Activated CD8-positive, alpha-beta T cell treated with anti-CD3 and anti-CD28 coated beads for 36 hours (primary cell): Measurements from ENCODE around the gene OR8B3. TPM values are rescaled to one million over a fixed set of nuclear protein-coding genes. Genes with fewer than 3 reads are reported as not detected.

Experiments
- ATAC-seq: fragments of 200-7000 bp; cut with Tn5 transposase; one replicate; pipeline ENCODE4 v1.10.0; 2021; ENCODE audit warnings: mild to moderate bottlenecking, moderate library complexity
- CTCF ChIA-PET: fragments of 350-600 bp; sonication (Branson Sonifier 250); formaldehyde crosslinking; loops from one replicate; lab custom pipeline; 2021; ENCODE audit warnings: antibody characterized with exemption; lab: Charles Lee
- POLR2A ChIA-PET: fragments of 350-600 bp; sonication (Branson Sonifier 250); formaldehyde crosslinking; loops from one replicate; lab custom pipeline; 2021; ENCODE audit warnings: antibody characterized with exemption; lab: Charles Lee
- DNase-seq: peaks from one replicate; pipeline ENCODE4 v3.0.0-alpha.2; 2020
- H3K27ac Mint-ChIP-seq: one replicate; pipeline ENCODE4 v1.8.0; 2021; ENCODE audit warnings: mild to moderate bottlenecking, mixed read lengths
- H3K27me3 Mint-ChIP-seq: one replicate; pipeline ENCODE4 v1.8.0; 2021; ENCODE audit warnings: mixed read lengths
- H3K36me3 Mint-ChIP-seq: one replicate; pipeline ENCODE4 v1.8.0; 2021; ENCODE audit warnings: low read depth, mixed read lengths
- H3K4me1 Mint-ChIP-seq: one replicate; pipeline ENCODE4 v1.8.0; 2021; ENCODE audit warnings: low read depth, mixed read lengths
- H3K4me3 Mint-ChIP-seq: one replicate; pipeline ENCODE4 v1.8.0; 2021; ENCODE audit warnings: mild to moderate bottlenecking, moderate library complexity, mixed read lengths
- H3K9me3 Mint-ChIP-seq: one replicate; pipeline ENCODE4 v1.8.0; 2021; ENCODE audit warnings: mixed read lengths
- intact Hi-C: fragments of 100-400 bp; cut with micrococcal nuclease; formaldehyde crosslinking; loops from one replicate; pipeline ENCODE4 v1.10.0; 2022
- total RNA-seq, 2 experiments: library from RNA; stranded (reverse); gene quantifications; one replicate each; pipeline ENCODE4 v1.2.3, GENCODE V29; 2021
- TF ChIP-seq, protein P1 (sequence below): fragments of 200-600 bp; IDR thresholded peaks from one replicate; pipeline ENCODE4 v1.8.0; 2022; ENCODE audit warnings: antibody characterized with exemption, mild to moderate bottlenecking

Gene OR8B3, protein sequence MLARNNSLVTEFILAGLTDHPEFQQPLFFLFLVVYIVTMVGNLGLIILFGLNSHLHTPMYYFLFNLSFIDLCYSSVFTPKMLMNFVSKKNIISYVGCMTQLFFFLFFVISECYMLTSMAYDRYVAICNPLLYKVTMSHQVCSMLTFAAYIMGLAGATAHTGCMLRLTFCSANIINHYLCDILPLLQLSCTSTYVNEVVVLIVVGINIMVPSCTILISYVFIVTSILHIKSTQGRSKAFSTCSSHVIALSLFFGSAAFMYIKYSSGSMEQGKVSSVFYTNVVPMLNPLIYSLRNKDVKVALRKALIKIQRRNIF
- total RNA-seq, result not detected

DNA sequence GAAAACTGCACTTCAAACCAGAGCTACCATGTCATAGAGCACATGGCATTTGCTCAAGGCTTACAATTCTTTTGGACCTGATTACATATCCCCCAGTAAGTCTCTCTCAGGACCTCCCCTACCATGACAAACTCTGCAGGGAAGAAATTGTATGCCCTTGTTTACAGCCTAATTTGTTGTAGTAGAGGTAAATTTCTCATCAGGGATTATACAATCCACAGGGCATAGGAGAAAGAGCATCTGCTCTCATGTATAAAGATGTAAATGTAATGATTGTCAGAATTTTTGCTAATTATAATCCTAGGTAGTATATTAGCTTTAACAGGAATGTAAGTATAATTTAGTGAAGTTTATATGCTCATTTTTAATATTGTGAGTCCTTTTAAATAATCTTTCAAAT, at the start of gene OR8B3:
Gene OR8B3, minus strand, starts transcription at position 101 of the 400 bp plus-strand sequence. CDS start 1,673 bp downstream, outside the sequence.
- Mint-ChIP-seq H3K36me3 (peaks cover 2% of the 10 kb centered on the region), H3K27me3 (no peaks in the 10 kb centered on the region), H3K9me3 (no peaks in the 10 kb centered on the region), H3K27ac (no peak within 1 kb of the TSS), H3K4me3 (no peak within 1 kb of the TSS), H3K4me1 (no peaks in the 10 kb centered on the region)
- ATAC-seq (no peak), DNase-seq (no peak)
- TF ChIP-seq, protein P1, sequence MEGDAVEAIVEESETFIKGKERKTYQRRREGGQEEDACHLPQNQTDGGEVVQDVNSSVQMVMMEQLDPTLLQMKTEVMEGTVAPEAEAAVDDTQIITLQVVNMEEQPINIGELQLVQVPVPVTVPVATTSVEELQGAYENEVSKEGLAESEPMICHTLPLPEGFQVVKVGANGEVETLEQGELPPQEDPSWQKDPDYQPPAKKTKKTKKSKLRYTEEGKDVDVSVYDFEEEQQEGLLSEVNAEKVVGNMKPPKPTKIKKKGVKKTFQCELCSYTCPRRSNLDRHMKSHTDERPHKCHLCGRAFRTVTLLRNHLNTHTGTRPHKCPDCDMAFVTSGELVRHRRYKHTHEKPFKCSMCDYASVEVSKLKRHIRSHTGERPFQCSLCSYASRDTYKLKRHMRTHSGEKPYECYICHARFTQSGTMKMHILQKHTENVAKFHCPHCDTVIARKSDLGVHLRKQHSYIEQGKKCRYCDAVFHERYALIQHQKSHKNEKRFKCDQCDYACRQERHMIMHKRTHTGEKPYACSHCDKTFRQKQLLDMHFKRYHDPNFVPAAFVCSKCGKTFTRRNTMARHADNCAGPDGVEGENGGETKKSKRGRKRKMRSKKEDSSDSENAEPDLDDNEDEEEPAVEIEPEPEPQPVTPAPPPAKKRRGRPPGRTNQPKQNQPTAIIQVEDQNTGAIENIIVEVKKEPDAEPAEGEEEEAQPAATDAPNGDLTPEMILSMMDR, result no peak
- intact Hi-C loops, result no loop called here
- POLR2A ChIA-PET, result no interaction called here
- CTCF ChIA-PET, result no interaction called here

DNA sequence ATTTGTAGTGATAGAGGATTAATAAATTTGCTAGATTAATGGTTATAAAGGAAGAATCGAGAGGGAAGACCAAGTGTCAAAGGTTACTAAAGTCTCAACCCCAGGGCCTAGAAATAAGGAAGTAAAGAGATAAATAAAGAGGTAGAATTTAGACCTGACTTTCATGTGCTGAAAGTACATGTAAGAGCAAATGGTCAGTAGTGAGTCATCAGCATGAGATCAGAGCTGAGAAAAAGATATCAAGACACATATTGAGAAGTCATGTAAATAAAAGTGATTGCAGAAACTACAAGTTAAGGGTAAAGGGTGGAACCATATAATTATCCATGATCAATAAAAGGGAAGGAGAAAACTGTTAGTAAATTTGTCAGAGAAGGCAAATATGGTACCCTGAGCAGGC, 48.1 kb upstream of the OR8B3 start:
- Mint-ChIP-seq H3K4me3 (no peak overlapping the region), H3K36me3 (no peaks in the 10 kb centered on the region), H3K9me3 (peaks cover 3% of the 10 kb centered on the region), H3K27me3 (peaks cover 5% of the 10 kb centered on the region), H3K4me1 (no peaks in the 10 kb centered on the region), H3K27ac (no peak overlapping the region)
- ChIA-PET CTCF (interaction anchor here (1.5 kb wide), 1 partner anchor 45 kb away, joined by 4 read pairs; no protein-coding TSS in a partner anchor), POLR2A (no interaction called here)
- intact Hi-C loops, result no loop called here
- DNase-seq (no peak), ATAC-seq (no peak)
- TF ChIP-seq, protein P1, result no peak

DNA sequence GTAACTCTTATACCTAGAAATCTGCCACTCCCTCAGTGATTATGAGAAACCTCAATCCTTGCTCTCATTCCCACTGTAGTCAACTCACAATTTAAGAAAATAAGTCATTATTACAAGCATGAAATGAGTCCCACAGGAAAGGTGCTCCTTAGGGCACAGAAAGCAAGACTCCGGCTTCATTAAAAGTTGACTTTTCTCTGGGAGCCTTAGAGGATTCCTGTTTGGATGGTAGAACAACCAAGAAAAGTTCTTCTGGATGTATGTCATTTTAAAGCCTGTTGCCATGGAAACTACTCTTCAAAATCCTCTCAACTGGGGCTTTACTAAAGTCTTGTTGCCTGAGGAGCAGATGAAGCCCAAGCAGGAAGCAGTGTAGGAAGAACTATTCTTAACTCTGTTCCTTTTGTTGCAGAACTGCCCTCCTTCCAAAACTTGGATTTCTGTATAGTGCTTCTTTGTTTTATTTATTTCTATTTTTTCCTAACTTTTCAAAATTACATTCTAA, 46.9 kb upstream of the OR8B3 start, which contains the start of gene OR8B8:
Gene OR8B8, minus strand, starts transcription at position 51 of the 505 bp plus-strand sequence. CDS start 4,611 bp downstream, outside the sequence.
- intact Hi-C loops, result no loop called here
- H3K4me1 Mint-ChIP-seq, result no peaks in the 10 kb centered on the region
- no peak within 1 kb of the TSS for H3K27ac Mint-ChIP-seq
- H3K4me3 Mint-ChIP-seq, result no peak within 1 kb of the TSS
- peaks cover 5% of the 10 kb centered on the region for H3K27me3 Mint-ChIP-seq
- peaks cover 3% of the 10 kb centered on the region for H3K9me3 Mint-ChIP-seq
- ChIA-PET CTCF (no interaction called here), POLR2A (no interaction called here)
- DNase-seq (no peak), ATAC-seq (no peak)
- TF ChIP-seq, protein P1, result no peak
- H3K36me3 Mint-ChIP-seq, result no peaks in the 10 kb centered on the region

DNA sequence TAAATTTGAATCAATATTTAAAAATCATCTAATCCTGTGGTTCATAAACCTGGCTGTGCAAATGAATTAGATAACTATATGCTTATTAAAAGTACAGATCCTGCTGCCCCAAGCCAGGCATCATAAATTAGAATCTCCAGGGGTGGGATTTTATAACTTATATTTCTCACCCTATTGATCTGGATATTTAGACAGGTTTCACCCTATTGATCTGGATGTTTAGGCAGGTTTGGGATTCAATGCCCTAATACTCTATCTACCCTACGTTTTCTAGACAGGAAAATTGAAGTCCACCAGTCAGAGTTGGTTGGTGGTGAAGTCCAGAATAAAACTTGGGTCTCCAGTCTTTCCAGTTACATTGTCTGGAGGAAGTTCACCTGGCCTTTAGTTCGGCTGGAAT, 44.0 kb upstream of the OR8B3 start:
- ChIA-PET CTCF (no interaction called here), POLR2A (no interaction called here)
- H3K27me3 Mint-ChIP-seq, result peaks cover 5% of the 10 kb centered on the region
- no peaks in the 10 kb centered on the region for H3K4me1 Mint-ChIP-seq
- no peaks in the 10 kb centered on the region for H3K9me3 Mint-ChIP-seq
- TF ChIP-seq, protein P1, result no peak
- intact Hi-C loops, result no loop called here
- no peak overlapping the region for H3K4me3 Mint-ChIP-seq
- ATAC-seq (no peak), DNase-seq (no peak)
- no peak overlapping the region for H3K27ac Mint-ChIP-seq
- no peaks in the 10 kb centered on the region for H3K36me3 Mint-ChIP-seq

DNA sequence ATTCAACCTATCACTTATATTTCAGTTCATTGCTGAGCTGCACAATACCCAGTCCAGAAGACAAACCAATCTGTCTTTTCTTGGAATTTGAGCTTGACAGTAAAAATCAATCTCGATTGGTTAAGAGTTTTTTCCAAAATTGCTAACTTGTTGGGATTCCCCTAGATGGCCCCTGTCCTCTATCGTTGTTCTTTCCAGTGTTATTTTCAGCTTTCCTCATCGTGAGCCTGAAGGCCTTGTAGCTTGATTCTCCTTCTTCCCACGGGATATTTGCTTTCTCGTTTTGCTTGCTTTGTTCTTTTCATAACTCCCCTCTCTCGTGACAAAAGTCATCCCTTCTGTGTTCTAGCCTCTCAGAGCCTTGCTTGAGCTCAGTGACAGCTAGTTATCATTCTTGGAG, 43.6 kb upstream of the OR8B3 start:
- peaks cover 5% of the 10 kb centered on the region for H3K27me3 Mint-ChIP-seq
- H3K4me3 Mint-ChIP-seq, result no peak overlapping the region
- DNase-seq (no peak), ATAC-seq (no peak)
- no peaks in the 10 kb centered on the region for H3K4me1 Mint-ChIP-seq
- no peak overlapping the region for H3K27ac Mint-ChIP-seq
- intact Hi-C loops, result no loop called here
- ChIA-PET CTCF (interaction anchor here (1.1 kb wide), 1 partner anchor 12 kb away, joined by 3 read pairs; no protein-coding TSS in a partner anchor), POLR2A (no interaction called here)
- no peaks in the 10 kb centered on the region for H3K36me3 Mint-ChIP-seq
- H3K9me3 Mint-ChIP-seq, result no peaks in the 10 kb centered on the region
- TF ChIP-seq, protein P1, result no peak
